GM19467 (cell line): ENCODE data around the gene PARL.

Experiments used
- ATAC-seq: cut with Tn5 transposase; IDR thresholded peaks from one replicate; pipeline ENCODE4 v1.9.1; 2021; ENCODE audit warnings: mild to moderate bottlenecking, moderate library complexity; ENCODE audit not compliant: unreplicated experiment

Gene PARL

DNA sequence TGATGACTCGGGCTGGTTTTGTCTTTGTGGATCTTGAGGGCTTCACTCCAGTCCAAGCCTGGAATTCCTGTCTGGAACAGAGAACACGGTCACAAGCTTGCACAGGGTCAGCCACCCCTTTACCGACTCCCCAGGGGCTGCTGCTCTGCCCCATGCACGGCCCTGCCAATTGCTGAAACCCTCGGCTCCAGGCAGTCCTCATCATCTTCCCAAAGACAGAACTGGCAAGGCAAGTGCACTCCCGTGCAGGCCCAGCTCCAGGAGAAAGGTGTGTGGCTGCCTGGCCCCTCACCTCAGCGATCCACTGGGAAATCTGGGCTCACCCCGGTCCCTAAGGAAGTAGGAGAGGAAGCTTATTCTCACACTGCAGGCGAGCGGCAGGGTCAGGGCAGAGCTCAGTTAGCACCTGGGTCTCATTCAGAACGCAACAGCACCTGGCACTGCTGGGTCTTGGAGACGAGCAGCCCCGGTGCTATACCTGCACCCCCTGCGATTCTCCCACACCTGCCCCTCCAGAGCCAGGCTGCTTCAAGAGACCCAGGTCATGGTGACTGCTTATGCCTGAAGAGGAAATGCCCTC is 66.5 kb downstream of the PARL start:
- no peak for ATAC-seq

DNA sequence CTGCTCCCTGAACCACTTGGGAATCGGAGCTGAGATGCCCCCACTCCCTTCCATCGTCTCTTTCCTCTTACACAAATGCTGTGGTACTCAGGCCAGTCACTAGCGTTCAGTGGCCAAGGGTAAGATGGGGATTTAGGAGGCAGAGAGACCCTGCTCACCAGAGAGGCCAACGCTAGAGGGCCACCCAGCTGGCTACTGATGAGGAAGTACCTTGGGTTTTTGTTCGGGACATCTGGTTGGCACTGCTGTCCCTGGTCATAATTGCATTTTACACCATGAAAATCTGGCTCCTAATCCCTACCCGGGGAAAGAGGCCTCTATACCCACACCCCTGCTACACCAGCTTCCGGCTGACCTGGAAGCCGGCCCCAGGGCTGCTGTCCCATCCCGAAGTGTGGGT is 67.0 kb downstream of the PARL start:
- no peak for ATAC-seq

GRCh38 chr3:183816681-183817510 is 67.8 kb downstream of the PARL start:
- ATAC-seq, result no peak

- ATAC-seq, result no peak
These were observed 68.7 kb downstream of the PARL start for GRCh38 chr3:183815951-183816475.

- no peak for ATAC-seq
These were observed 69.1 kb downstream of the PARL start for GRCh38 chr3:183815563-183815940.

DNA sequence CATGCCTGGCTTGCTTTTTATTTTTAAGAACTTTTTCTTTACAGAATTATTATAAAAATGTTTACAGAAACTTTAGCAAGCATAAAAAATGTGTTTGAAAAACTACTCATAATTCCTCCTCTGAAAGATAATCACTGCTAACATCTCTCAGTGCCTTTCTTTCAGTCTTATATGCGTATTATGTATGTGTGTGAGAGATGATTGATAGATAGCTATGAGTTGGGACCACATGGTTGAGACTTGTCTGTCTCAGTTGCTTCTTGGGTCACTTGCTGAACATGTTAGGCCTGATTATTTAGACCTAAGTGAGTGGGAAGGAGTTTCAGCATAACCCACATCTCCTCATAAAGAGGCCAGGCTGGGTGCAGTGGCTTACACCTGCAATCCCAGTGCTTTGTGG is 70.4 kb downstream of the PARL start:
- no peak for ATAC-seq

- ATAC-seq, result no peak
These were observed 71.8 kb downstream of the PARL start for GRCh38 chr3:183812761-183813445.

GRCh38 chr3:183811638-183812037 is 73.0 kb downstream of the PARL start:
- no peak for ATAC-seq

GRCh38 chr3:183810643-183811594 is 73.8 kb downstream of the PARL start:
- no peak for ATAC-seq

- no peak for ATAC-seq
These were observed 75.4 kb downstream of the PARL start for GRCh38 chr3:183809270-183809669.

DNA sequence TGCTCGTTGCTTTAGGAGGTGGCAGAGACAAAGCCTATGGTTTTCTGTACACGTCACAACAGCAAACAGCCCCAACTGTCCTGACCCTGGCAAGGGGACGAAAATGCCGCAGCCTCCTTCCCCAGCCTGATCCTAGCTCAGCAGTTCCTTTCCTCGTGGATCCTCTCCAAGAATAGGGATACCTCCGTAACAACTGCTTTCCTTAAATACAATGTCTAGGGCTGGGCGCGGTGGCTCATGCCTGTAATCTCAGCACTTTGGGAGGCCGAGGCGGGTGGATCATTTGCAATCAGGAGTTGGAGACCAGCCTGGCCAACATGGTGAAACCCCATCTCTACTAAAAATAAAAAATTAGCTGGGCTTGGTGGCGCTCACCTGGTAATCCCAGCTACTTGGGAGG is 76.3 kb downstream of the PARL start:
- ATAC-seq, result no peak

GRCh38 chr3:183807881-183808280 is 76.8 kb downstream of the PARL start:
- ATAC-seq, result no peak

DNA sequence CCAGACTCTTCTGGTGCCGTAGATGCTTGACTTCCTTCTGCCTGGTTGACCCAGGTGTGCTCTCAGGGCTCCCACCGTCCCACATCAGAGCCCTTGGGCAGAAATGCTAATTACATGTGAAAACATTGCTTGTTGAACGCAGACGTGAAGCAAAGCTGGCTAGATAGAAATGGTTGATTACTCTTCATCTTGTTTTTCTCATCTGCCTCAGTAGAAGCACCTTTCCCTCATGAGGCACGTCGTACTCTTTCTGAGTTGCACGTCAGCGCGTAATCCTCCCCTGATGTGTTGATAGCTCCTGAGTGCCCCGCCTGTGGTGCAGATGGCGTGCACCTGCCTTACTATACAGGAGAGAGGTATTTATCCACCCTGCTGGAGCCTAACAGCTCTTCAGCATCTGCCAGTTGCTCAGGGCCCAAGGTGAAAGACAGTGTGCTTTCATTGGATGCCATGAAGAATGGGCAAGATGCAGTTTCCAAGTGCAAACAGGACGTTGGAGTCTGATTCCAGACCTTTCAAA is 77.4 kb downstream of the PARL start:
- ATAC-seq, result no peak

- ATAC-seq, result no peak
These were observed 81.7 kb downstream of the PARL start for GRCh38 chr3:183802989-183803388.

DNA sequence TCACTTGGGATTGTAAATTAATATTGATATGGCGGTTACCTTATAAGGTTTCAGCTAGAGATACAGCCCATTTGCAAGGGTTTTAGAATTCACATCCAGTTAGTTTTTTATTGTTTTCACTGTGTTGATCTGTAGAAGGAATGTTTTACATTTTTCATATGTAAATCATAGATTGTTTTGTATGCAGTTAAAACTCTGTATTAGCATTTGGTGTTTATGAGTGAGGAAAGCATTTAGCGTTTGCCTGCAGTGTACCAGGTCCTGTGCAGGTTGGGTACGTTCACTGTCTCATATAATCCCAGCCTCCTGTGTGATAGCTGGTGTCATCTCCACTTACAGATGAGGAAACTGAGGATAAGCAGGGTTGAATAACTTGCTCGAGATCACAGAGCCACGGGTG is 83.1 kb downstream of the PARL start:
- no peak for ATAC-seq

- no peak for ATAC-seq
These were observed 84.3 kb downstream of the PARL start for GRCh38 chr3:183800243-183800863.

- ATAC-seq, result no peak
These were observed 85.2 kb downstream of the PARL start for GRCh38 chr3:183799461-183799860.

- no peak for ATAC-seq
These were observed 86.7 kb downstream of the PARL start for GRCh38 chr3:183797996-183798395.

GRCh38 chr3:183796372-183796771 is 88.3 kb downstream of the PARL start:
- no peak for ATAC-seq

- no peak for ATAC-seq
These were observed 90.2 kb downstream of the PARL start for GRCh38 chr3:183794452-183794851.
